ENCODE results near the gene CFLAR. TPM values are rescaled to one million over a fixed set of nuclear protein-coding genes. Genes with fewer than 3 reads are reported as not detected.

Gene CFLAR
- total and polyA plus RNA-seq, 2 of the 13 experiments (the other 11 are each of a cell fraction or from before 2014, with no cell fraction given): 43.8 to 92.1 TPM

DNA sequence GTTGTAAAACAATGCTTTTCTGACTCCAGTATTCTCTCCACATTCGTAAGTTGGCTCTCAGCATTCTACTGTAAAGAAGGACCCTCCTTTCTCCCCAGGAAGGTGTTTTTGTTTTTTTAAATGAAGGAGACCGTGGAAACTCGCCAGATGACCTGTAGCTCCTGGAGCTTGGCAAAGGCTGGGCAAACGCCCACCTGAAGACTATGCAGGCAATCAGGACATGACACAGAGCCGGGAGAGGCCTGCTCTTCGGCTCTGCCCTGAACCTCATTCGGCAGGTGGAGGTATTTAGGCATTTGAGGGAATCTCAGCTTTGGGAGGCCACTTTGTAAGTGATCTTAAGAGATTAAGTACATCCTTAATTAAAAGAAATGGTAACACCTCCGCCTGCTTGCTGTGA, 84.4 kb downstream of the CFLAR start:
- no peak for DNase-seq (ENCODE audit: low spot score)
- no peak overlapping the region for H3K27ac ChIP-seq (ENCODE audit: extremely low read length, insufficient read depth, low read length)
- ChIA-PET POLR2A (interaction anchor here (2.4 to 6.2 kb wide), 2 partner anchors 17 to 33 kb away, joined by 9 to 102 read pairs; partner anchors contain the start of gene CASP10), CTCF (ENCODE audit: low intra/inter-chr PET ratio, low total read pairs) (no interaction called here)
- H3K27me3 ChIP-seq (ENCODE audit: control insufficient read depth in 1 of 2, insufficient read depth in 2 of 2, low read length in 2 of 2): no peaks in the 10 kb centered on the region
- H4K20me1 ChIP-seq (ENCODE audit: insufficient read depth, low read length): no peaks in the 10 kb centered on the region
- peaks cover 19 to 55% of the 10 kb centered on the region in 2 experiments for H3K36me3 ChIP-seq (replicated peaks in 1 of 2; ENCODE audit: control insufficient read depth in 1 of 2, insufficient read depth in 2 of 2, low read length in 2 of 2)
- H3K9ac ChIP-seq (ENCODE audit: insufficient read depth, low read depth, low read length): no peak overlapping the region
- H3K4me1 ChIP-seq (ENCODE audit: insufficient read depth, low read length): peaks cover 43% of the 10 kb centered on the region
- intact Hi-C loops (cut with micrococcal nuclease; ENCODE audit: unreplicated experiment): no loop called here
- no peak for FAIRE-seq
- no peak for ATAC-seq
- H3K79me2 ChIP-seq (ENCODE audit: insufficient read depth, low read length): no peaks in the 10 kb centered on the region
- H2AFZ ChIP-seq (ENCODE audit: low read length): no peak overlapping the region
- WGBS (ENCODE audit: low lambda C conversion rate): 96% methylated on average over 8 of the region's 8 CpGs
- H3K4me3 ChIP-seq (replicated peaks in 1 of 3; ENCODE audit: insufficient read depth in 1 of 3, low read depth in 2 of 3, low read length in 3 of 3): no peak overlapping the region
- no TSS peak for BruUV-seq (replicated peaks)
- no peak for TF ChIP-seq ZBTB38 (CRISPR knock-in tag; IDR thresholded peaks at IDR 0.05)
- TF ChIP-seq, protein P1, sequence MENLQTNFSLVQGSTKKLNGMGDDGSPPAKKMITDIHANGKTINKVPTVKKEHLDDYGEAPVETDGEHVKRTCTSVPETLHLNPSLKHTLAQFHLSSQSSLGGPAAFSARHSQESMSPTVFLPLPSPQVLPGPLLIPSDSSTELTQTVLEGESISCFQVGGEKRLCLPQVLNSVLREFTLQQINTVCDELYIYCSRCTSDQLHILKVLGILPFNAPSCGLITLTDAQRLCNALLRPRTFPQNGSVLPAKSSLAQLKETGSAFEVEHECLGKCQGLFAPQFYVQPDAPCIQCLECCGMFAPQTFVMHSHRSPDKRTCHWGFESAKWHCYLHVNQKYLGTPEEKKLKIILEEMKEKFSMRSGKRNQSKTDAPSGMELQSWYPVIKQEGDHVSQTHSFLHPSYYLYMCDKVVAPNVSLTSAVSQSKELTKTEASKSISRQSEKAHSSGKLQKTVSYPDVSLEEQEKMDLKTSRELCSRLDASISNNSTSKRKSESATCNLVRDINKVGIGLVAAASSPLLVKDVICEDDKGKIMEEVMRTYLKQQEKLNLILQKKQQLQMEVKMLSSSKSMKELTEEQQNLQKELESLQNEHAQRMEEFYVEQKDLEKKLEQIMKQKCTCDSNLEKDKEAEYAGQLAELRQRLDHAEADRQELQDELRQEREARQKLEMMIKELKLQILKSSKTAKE (CRISPR knock-in tag; IDR thresholded peaks at IDR 0.05; ENCODE audit: borderline replicate concordance): no peak
- no peak for TF ChIP-seq SP140L (CRISPR knock-in tag; IDR thresholded peaks at IDR 0.05; ENCODE audit: borderline replicate concordance)
- no peak for TF ChIP-seq ZNF10 (CRISPR knock-in tag; IDR thresholded peaks at IDR 0.05; ENCODE audit: borderline replicate concordance, low read depth)
- no peaks in the 10 kb centered on the region for H3K9me3 ChIP-seq (ENCODE audit: low read length)
- no peak overlapping the region for H3K4me2 ChIP-seq (ENCODE audit: low read depth, low read length)
- in situ Hi-C loops (cut with HindIII; ENCODE audit: extremely low pct_ligation_motif_present, low pct_unique_long_range_greater_than_20kb): no loop called here

DNA sequence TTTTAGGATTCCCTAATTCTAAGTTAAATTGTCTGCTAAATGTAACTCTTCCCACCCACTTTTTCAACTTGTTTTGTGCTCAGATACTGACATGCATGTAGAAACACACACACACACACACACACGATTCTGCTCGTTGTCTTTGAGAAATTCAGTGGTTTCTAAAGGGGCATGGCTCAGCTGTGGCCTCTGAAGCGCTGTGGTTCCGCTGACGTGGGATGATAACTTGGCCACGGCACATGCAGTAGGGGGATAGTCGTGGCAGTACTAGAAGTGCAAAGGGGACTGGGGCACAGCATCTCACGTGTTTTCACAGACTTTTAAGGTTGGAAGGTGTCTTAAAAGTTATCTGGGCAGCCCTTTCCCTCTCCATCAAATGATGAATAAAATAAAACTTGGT, 85.4 kb downstream of the CFLAR start:
- Histone ChIP-seq H2AFZ (ENCODE audit: low read length) (no peak overlapping the region), H3K4me1 (ENCODE audit: insufficient read depth, low read length) (peaks cover 42% of the 10 kb centered on the region), H3K27me3 (ENCODE audit: control insufficient read depth in 1 of 2, insufficient read depth in 2 of 2, low read length in 2 of 2) (no peaks in the 10 kb centered on the region), H3K79me2 (ENCODE audit: insufficient read depth, low read length) (no peaks in the 10 kb centered on the region), H3K27ac (ENCODE audit: extremely low read length, insufficient read depth, low read length) (no peak overlapping the region), H3K9me3 (ENCODE audit: low read length) (no peaks in the 10 kb centered on the region), H4K20me1 (ENCODE audit: insufficient read depth, low read length) (no peaks in the 10 kb centered on the region), H3K36me3 (replicated peaks in 1 of 2; ENCODE audit: control insufficient read depth in 1 of 2, insufficient read depth in 2 of 2, low read length in 2 of 2) (peaks cover 14 to 45% of the 10 kb centered on the region in 2 experiments), H3K9ac (ENCODE audit: insufficient read depth, low read depth, low read length) (no peak overlapping the region), H3K4me3 (replicated peaks in 1 of 3; ENCODE audit: insufficient read depth in 1 of 3, low read depth in 2 of 3, low read length in 3 of 3) (no peak overlapping the region), H3K4me2 (ENCODE audit: low read depth, low read length) (no peak overlapping the region)
- TF ChIP-seq MXD1 (CRISPR knock-in tag; IDR thresholded peaks at IDR 0.05): no peak
- TF ChIP-seq BHLHE40 (IDR thresholded peaks at IDR 0.05; ENCODE audit: low read length): no peak
- no peak for TF ChIP-seq ATF7 (IDR thresholded peaks at IDR 0.05)
- no peak for TF ChIP-seq ATF7 (CRISPR knock-in tag; IDR thresholded peaks at IDR 0.05)
- 0 out of 2 replicates have a peak, but pooled peaks have one; percentile 37 for TF ChIP-seq ZNF670 (CRISPR knock-in tag; IDR thresholded peaks at IDR 0.05; ENCODE audit: borderline replicate concordance)
- WGBS (ENCODE audit: low lambda C conversion rate): 90% methylated on average over 8 of the region's 8 CpGs
- POLR2A ChIA-PET: interaction anchor here (2.4 to 6.2 kb wide), 2 partner anchors 18 to 32 kb away, joined by 9 to 102 read pairs; partner anchors contain the start of gene CASP10
- intact Hi-C loops (cut with micrococcal nuclease; ENCODE audit: unreplicated experiment) (no loop called here), in situ Hi-C loops (cut with HindIII; ENCODE audit: extremely low pct_ligation_motif_present, low pct_unique_long_range_greater_than_20kb) (no loop called here)
- CTCF ChIA-PET (ENCODE audit: low intra/inter-chr PET ratio, low total read pairs): no interaction called here
- FAIRE-seq: no peak
- ATAC-seq: no peak
- no TSS peak for BruUV-seq (replicated peaks)
- DNase-seq (ENCODE audit: low spot score): no peak
